ENCODE results near the gene SMARCD1.

- TF ChIP-seq EZH2 (optimal IDR thresholded peaks at IDR 0.05; ENCODE audit: low read depth, low read length): no peak
- no peak for TF ChIP-seq CTCF (IDR thresholded peaks at IDR 0.05; ENCODE audit: low read length)
Measured at GRCh38 chr12:50081096-50081808, 3.9 kb upstream of the SMARCD1 start.

Measured in MM.1S (cell line).